Bronchial epithelial cell (primary cell): ENCODE results near the gene FAM168A. TPM values are rescaled to one million over a fixed set of nuclear protein-coding genes. Genes with fewer than 3 reads are reported as not detected.

Experiments
- DNase-seq: peaks from one replicate; pipeline ENCODE4 v3.0.0-alpha.2; 2010; ENCODE audit warnings: low read depth
- FAIRE-seq: peaks from 2 replicates; lab custom pipeline; 2011; peaks lifted over from hg19 to GRCh38; lab: Jason Lieb, UNC
- H3K27me3 ChIP-seq: 2 replicates; pipeline ENCODE4 v1.5.1; 2011; ENCODE audit warnings: low read length; ENCODE audit not compliant: control insufficient read depth, insufficient read depth
- H3K36me3 ChIP-seq: 2 replicates; pipeline ENCODE4 v1.5.1; 2011; ENCODE audit warnings: low read length; ENCODE audit not compliant: control insufficient read depth, insufficient read depth
- H3K4me3 ChIP-seq: 2 replicates; pipeline ENCODE4 v1.5.1; 2011; ENCODE audit warnings: mild to moderate bottlenecking, low read depth, low read length, control low read depth
- CTCF ChIP-seq: IDR thresholded peaks from 2 replicates; pipeline ENCODE4 v1.5.1; 2011; ENCODE audit warnings: mild to moderate bottlenecking, moderate library complexity, low read length, control low read depth, inconsistent platforms; ENCODE audit not compliant: insufficient read depth, severe bottlenecking
- total RNA-seq: library from RNA; depleted of rRNA; stranded (reverse); fragments of >200 nt; gene quantifications from 2 replicates; pipeline ENCODE4 v1.2.1, GENCODE V29; 2014

The FAM168A gene
- total RNA-seq, 1 donor from 2014 or later = 4.7 TPM

GRCh38 chr11:73420136-73420535 is 177.8 kb downstream of the FAM168A start:
- no peaks in the 10 kb centered on the region for H3K36me3 ChIP-seq
- DNase-seq = no peak
- no peak for TF ChIP-seq CTCF
- no peaks in the 10 kb centered on the region for H3K27me3 ChIP-seq
- no peak overlapping the region for H3K4me3 ChIP-seq
- FAIRE-seq = no peak

- Histone ChIP-seq H3K27me3 (no peaks in the 10 kb centered on the region), H3K4me3 (no peak overlapping the region), H3K36me3 (no peaks in the 10 kb centered on the region)
- no peak for FAIRE-seq
- peak; percentile 15 for DNase-seq
- TF ChIP-seq CTCF = no peak
Observed at GRCh38 chr11:73416786-73417185, 181.1 kb downstream of the FAM168A start.

- Histone ChIP-seq H3K36me3 (peaks cover under 1% of the 10 kb centered on the region), H3K4me3 (no peak overlapping the region), H3K27me3 (no peaks in the 10 kb centered on the region)
- TF ChIP-seq CTCF = no peak
- FAIRE-seq (no peak), DNase-seq (peak; percentile 42)
Observed at GRCh38 chr11:73415854-73416615, 181.9 kb downstream of the FAM168A start.

GRCh38 chr11:73414977-73415651 is 182.8 kb downstream of the FAM168A start:
- H3K36me3 ChIP-seq = peaks cover 2% of the 10 kb centered on the region
- no peak overlapping the region for H3K4me3 ChIP-seq
- no peak for TF ChIP-seq CTCF
- DNase-seq = no peak
- no peaks in the 10 kb centered on the region for H3K27me3 ChIP-seq
- no peak for FAIRE-seq

GRCh38 chr11:73413256-73413655 is 184.7 kb downstream of the FAM168A start:
- Histone ChIP-seq H3K4me3 (no peak overlapping the region), H3K27me3 (no peaks in the 10 kb centered on the region), H3K36me3 (peaks cover 6% of the 10 kb centered on the region)
- FAIRE-seq = no peak
- no peak for DNase-seq
- TF ChIP-seq CTCF = no peak
